T-helper 17 cell (primary cell): ENCODE results near the gene KRT79. TPM values are rescaled to one million over a fixed set of nuclear protein-coding genes. Genes with fewer than 3 reads are reported as not detected.

Experiments
- ATAC-seq: fragments of 150-1000 bp; cut with Tn5 transposase; 2 replicates; pipeline ENCODE4 v1.10.0; 2021; ENCODE audit warnings: mild to moderate bottlenecking, moderate library complexity
- DNase-seq, 3 donors: peaks; one replicate each; pipeline versions ENCODE4 v3.0.0 to v3.0.0-alpha.2; 2020 to 2021
- H3K9me3 ChIP-seq: one replicate; pipeline ENCODE4 v1.7.0; 2013; ENCODE audit warnings: low read length, mild to moderate bottlenecking; ENCODE audit not compliant: control insufficient read depth, poor library complexity, severe bottlenecking
- H3K27ac Mint-ChIP-seq: one replicate; pipeline ENCODE4 v1.8.0; 2022; ENCODE audit warnings: mild to moderate bottlenecking, moderate library complexity, mixed read lengths
- H3K27me3 Mint-ChIP-seq: one replicate; pipeline ENCODE4 v1.8.0; 2022; ENCODE audit warnings: mixed read lengths
- H3K36me3 Mint-ChIP-seq: one replicate; pipeline ENCODE4 v1.8.0; 2022; ENCODE audit warnings: low read depth, mixed read lengths
- H3K4me1 Mint-ChIP-seq: one replicate; pipeline ENCODE4 v1.8.0; 2022; ENCODE audit warnings: mild to moderate bottlenecking, mixed read lengths
- H3K4me3 Mint-ChIP-seq: one replicate; pipeline ENCODE4 v1.8.0; 2022; ENCODE audit warnings: mild to moderate bottlenecking, moderate library complexity, mixed read lengths
- total RNA-seq, 4 donors: library from RNA in 2 of 4; stranded (reverse) in 2 of 4; gene quantifications; one replicate each; pipeline ENCODE4 v1.2.3 and lab custom pipeline; 2022 to 2026

The KRT79 gene
- total RNA-seq, 2 donors from 2014 or later, result not detected

DNA sequence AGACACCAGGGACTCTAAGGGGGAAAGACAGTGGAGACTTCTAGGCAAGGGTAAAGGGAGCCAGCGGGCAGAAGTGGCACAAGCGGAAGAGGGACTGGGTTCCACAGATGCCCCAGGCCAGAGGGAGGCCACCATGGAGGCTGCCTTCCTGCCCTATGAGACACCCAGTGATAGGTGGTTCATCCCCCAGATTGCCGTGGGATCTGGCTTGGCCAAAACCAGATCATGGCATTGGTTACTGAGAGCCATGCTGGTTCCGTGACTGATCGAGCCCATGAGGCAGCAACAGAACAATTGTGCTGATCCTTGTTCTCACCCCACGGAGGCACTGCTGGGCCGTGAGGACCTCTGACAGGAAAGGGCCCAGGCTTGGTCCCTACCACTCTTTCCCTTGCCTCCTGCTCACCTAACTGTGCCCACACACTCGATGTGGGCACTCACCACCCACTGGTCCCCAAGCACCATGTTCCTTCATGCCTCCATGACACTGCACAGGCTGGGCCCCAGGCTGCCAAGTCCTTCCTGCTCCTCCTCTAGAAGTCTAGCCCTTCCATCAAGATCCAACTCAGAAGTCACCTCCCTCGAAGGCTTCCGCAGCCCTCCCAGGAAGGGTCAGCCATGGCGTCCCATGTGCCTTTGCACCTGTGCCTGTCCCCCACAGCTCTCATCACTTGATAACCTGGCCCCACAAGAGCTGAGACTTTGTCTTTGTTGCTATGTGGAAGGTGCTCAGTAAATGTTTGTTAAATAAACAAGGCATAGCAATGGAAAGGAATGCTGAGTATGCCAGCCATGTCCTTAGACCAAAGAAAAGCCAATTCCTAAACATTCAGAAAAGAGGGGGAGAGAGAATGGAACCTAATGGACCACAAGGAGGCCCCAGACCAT, 7.3 kb downstream of the KRT79 start:
- Mint-ChIP-seq H3K27ac (no peak overlapping the region), H3K36me3 (no peaks in the 10 kb centered on the region), H3K4me1 (no peaks in the 10 kb centered on the region), H3K27me3 (peaks cover 34% of the 10 kb centered on the region), H3K4me3 (no peak overlapping the region)
- H3K9me3 ChIP-seq, result no peaks in the 10 kb centered on the region
- no peak for ATAC-seq
- no peak for DNase-seq

DNA sequence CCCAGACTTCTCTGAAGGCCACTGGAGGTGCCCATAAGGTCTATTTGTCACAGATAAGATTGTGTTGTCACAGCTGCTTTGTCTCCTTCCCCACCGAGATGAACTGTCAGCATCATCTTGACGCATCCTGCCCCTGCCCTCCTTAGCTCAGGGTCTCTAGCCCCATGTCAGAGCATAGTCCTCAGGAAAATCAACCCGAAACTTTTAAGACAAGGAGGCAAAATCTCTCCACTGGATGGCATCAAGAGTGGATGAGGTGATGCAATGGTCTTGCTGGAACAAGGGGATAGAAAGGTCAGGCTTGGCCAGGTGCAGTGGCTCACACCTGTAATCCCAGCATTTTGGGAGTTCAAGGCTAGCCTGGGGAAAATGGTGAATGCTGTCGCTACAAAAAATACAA, 8.2 kb downstream of the KRT79 start:
- H3K4me3 Mint-ChIP-seq, result no peak overlapping the region
- H3K27me3 Mint-ChIP-seq, result peaks cover 30% of the 10 kb centered on the region
- ATAC-seq, result no peak
- no peak for DNase-seq
- H3K4me1 Mint-ChIP-seq, result no peaks in the 10 kb centered on the region
- no peaks in the 10 kb centered on the region for H3K9me3 ChIP-seq
- no peaks in the 10 kb centered on the region for H3K36me3 Mint-ChIP-seq
- no peak overlapping the region for H3K27ac Mint-ChIP-seq

DNA sequence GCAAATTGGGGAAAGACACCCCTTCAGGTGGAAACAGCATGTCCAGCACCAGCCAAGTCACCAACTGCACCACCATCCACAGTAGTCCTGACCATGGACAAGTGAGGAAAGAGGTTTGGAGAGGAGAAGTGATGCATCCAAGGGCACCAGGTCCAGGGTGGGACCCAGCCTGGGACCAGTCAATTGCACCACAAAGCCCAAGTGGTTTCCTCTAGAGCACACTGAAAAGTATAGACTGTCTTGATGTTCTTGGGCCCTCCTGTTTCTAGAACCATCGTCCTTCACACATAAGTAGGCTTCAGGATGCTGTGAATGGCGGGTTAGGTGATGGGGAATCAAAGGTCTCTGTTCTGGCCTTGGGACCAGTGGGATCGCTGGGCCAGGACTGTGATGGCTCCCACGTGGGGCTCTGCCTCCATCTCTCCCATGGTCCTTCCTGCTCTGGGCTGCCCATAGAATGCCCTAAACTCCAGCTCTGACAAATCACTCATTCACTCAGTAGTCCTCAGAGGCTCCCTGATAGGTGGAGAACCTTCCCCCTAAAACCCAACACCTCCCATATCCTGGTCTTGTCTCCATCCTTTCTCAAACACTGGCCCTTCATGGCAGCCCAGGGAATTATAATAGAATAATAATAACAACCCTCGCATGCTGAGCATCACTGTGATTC, 9.2 kb downstream of the KRT79 start:
- H3K9me3 ChIP-seq, result no peaks in the 10 kb centered on the region
- no peak for ATAC-seq
- no peak overlapping the region for H3K4me3 Mint-ChIP-seq
- no peak overlapping the region for H3K27ac Mint-ChIP-seq
- DNase-seq, result no peak
- no peaks in the 10 kb centered on the region for H3K4me1 Mint-ChIP-seq
- H3K36me3 Mint-ChIP-seq, result no peaks in the 10 kb centered on the region
- H3K27me3 Mint-ChIP-seq, result peaks cover 33% of the 10 kb centered on the region

- H3K9me3 ChIP-seq, result no peaks in the 10 kb centered on the region
- Mint-ChIP-seq H3K27me3 (peaks cover 35% of the 10 kb centered on the region), H3K27ac (no peak overlapping the region), H3K4me1 (no peaks in the 10 kb centered on the region), H3K4me3 (no peak overlapping the region), H3K36me3 (no peaks in the 10 kb centered on the region)
- DNase-seq (no peak), ATAC-seq (no peak)
These were observed 10.2 kb downstream of the KRT79 start for GRCh38 chr12:52823761-52824450.

GRCh38 chr12:52822771-52823510, 11.2 kb downstream of the KRT79 start:
- Mint-ChIP-seq H3K4me3 (no peak overlapping the region), H3K27me3 (peaks cover 44% of the 10 kb centered on the region), H3K27ac (no peak overlapping the region), H3K4me1 (peaks cover 2% of the 10 kb centered on the region), H3K36me3 (no peaks in the 10 kb centered on the region)
- H3K9me3 ChIP-seq, result no peaks in the 10 kb centered on the region
- ATAC-seq (no peak), DNase-seq (no peak)

- H3K4me3 Mint-ChIP-seq, result no peak overlapping the region
- no peak for DNase-seq
- H3K4me1 Mint-ChIP-seq, result peaks cover 3% of the 10 kb centered on the region
- H3K9me3 ChIP-seq, result no peaks in the 10 kb centered on the region
- no peak for ATAC-seq
- no peak overlapping the region for H3K27ac Mint-ChIP-seq
- peaks cover 53% of the 10 kb centered on the region for H3K27me3 Mint-ChIP-seq
- H3K36me3 Mint-ChIP-seq, result no peaks in the 10 kb centered on the region
These were observed 12.1 kb downstream of the KRT79 start for GRCh38 chr12:52821826-52822660.

DNA sequence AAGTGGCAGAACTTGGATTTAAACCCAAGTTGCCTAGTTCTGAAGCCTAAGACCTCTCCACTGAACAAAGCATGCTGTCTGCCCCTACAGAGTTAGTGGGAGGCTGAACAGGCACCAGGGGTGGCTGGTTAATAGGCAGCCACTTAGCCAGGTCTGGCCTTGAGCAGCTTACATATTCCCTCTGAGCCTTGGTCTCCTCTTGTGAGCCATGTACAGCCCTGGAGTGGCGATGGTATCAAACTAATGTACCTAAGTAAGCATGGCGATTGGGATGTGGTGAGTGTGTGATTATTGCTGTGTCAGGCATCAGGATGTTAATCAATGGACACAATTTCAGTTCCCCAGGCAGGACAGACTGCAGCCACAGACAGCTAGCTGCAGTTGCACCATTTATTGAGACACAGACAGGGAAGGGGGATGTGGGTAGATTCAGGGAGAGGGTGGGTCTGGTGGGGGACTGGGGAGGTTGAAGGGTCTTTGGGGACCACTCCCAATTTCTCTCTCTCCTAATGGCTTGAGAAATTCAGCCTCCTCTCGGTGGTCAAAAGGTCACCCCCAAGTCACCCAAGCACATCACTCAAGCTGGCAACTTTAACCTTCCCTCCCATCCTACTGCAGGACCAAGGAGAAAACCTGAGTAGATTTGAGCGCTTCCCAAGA, 12.9 kb downstream of the KRT79 start:
- Mint-ChIP-seq H3K27ac (no peak overlapping the region), H3K27me3 (peaks cover 53% of the 10 kb centered on the region), H3K4me3 (no peak overlapping the region), H3K4me1 (peaks cover 3% of the 10 kb centered on the region), H3K36me3 (no peaks in the 10 kb centered on the region)
- no peaks in the 10 kb centered on the region for H3K9me3 ChIP-seq
- DNase-seq, result no peak
- ATAC-seq, result no peak

DNA sequence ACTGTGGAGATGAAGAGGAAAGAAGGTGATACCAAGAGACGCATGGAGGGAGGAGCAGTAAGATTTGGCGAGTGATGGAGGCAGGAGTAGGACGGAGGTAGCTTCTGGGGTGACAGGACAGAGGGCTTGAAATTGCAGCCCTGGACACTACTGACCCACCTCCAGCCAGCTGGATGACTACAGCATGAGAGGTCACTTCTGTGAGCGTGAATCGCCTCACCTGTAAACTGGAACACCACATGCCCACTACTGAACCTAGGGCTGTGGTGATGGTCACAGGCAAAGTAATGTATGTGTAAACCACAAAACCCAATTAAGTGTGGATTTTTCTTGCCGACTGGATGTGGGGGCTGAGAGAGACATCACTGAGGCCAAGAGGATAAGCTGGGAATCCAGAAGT, 13.6 kb downstream of the KRT79 start:
- Mint-ChIP-seq H3K4me3 (no peak overlapping the region), H3K27ac (no peak overlapping the region), H3K36me3 (no peaks in the 10 kb centered on the region), H3K27me3 (peaks cover 51% of the 10 kb centered on the region), H3K4me1 (peaks cover 3% of the 10 kb centered on the region)
- no peak for DNase-seq
- H3K9me3 ChIP-seq, result no peaks in the 10 kb centered on the region
- no peak for ATAC-seq

DNA sequence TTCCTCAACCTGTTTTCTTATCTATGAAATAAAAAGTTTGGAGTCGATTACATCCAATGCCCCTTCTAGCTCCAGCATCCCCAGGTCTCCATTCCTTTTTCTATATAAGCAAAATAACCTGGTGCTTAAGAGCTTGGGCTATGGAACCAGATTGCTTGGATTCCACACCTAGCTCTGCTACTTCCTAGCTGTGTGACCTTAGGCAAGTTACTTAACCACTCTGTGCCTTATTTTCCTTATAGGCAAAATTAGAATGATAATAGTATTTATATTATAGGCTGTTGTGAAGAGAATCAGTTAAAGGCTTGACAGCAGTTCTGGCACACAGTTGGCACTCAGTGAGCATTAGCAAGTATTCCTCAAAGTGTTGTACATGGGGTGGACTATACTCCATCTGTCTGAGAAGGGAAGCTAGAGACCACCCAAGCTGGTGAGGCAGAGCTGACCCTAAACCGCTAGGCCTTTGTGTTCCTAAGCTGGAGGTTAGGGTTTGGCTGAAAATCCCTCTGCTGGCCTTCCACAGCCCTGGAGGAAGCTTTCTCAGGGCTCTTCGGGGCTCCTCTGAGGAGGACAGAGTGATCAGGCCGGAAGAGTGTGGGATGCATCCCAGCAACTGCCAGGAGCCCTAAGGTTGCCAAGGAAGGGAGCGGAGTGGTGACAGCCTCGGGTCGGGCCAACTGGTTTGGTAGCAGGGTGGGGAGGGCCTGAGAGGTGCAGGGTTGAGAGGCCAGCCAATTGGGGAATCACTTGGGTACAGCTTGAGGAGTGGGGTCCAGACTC, 14.2 kb downstream of the KRT79 start:
- peak overlapping the region; percentile 65 for H3K27ac Mint-ChIP-seq
- DNase-seq (no peak), ATAC-seq (no peak)
- H3K4me1 Mint-ChIP-seq, result peaks cover 3% of the 10 kb centered on the region
- H3K36me3 Mint-ChIP-seq, result no peaks in the 10 kb centered on the region
- H3K27me3 Mint-ChIP-seq, result peaks cover 46% of the 10 kb centered on the region
- no peak overlapping the region for H3K4me3 Mint-ChIP-seq
- no peaks in the 10 kb centered on the region for H3K9me3 ChIP-seq

DNA sequence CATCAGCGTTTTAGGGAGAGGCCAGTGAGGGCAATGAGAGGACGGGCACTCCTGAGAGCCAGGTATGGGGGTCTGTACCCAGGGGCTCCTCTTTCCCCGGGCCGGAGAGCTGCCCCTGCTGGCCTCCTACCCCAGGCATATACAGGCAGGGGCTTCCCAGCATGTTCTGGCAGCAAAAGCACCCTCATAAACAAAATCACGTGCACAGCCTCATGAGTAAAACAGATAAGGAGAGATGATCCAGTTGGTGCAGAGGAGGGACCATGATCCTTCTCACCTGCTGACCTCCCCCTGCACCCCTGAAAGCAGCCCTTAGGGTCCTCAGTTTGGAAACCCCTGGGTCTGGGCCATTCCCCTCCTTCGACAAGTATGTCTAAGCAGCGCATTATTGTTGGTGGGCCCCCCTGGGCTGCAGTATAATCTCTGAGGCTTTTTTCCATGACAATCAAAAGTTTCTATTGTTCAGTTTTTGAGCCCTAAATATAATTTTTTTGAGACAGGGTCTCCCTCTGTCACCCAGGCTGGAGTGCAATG, 15.2 kb downstream of the KRT79 start:
- DNase-seq (no peak), ATAC-seq (no peak)
- no peaks in the 10 kb centered on the region for H3K36me3 Mint-ChIP-seq
- no peak overlapping the region for H3K4me3 Mint-ChIP-seq
- H3K27me3 Mint-ChIP-seq, result peaks cover 51% of the 10 kb centered on the region
- no peaks in the 10 kb centered on the region for H3K9me3 ChIP-seq
- H3K27ac Mint-ChIP-seq, result no peak overlapping the region
- peaks cover 3% of the 10 kb centered on the region for H3K4me1 Mint-ChIP-seq

GRCh38 chr12:52818388-52818787, 15.7 kb downstream of the KRT79 start:
- Mint-ChIP-seq H3K4me1 (peaks cover 3% of the 10 kb centered on the region), H3K4me3 (no peak overlapping the region), H3K27me3 (peaks cover 51% of the 10 kb centered on the region), H3K27ac (no peak overlapping the region), H3K36me3 (no peaks in the 10 kb centered on the region)
- no peak for DNase-seq
- H3K9me3 ChIP-seq, result no peaks in the 10 kb centered on the region
- ATAC-seq, result no peak
